ENCODE data around the gene RNF222.

The RNF222 gene

GRCh38 chr17:8341456-8341855, 56.2 kb downstream of the RNF222 start:
- DNase-seq (ENCODE audit: low read depth) = no peak
